ENCODE measurements around the gene ISYNA1.

ISYNA1 gene

DNA sequence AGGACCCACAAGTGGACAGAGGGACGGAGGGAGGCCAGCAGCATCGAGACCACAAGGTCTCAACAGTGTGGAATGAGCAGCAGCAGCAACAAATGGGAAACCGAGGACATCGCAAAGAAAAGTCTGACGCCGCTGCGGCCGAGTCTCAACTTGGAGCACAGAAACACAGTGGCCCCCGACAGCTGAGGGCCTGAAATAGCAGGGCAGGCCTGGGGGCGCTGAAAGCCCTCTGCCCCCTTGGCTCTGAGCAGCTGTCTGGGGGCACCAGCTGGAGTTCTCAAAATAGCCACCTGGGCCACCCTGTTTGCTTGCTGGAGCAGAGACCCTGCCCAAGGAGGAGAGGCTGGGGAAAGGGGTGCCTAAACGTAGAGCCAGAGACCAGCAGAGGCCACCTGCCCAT is 5.9 kb upstream of the ISYNA1 start:
- no peak for DNase-seq (ENCODE audit: low read depth)

DNA sequence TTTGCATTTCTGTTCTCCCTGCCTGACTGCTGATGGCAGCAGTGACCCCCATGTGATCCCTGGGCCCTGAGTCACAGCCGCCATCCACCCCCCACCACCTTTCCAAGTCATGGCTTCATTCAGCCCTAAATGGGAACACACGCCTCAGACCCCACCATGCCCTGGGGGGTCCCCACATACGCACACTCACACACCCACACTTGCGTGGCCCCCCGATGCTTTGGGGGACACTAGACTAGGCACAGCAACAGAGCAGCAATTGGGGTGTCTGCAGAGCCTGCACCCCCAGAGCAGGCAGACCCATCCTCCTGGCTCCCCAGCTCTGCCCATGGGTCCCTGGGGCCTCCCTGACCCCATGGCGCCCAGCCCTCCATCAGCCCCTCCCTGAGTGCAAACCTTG is 5.5 kb upstream of the ISYNA1 start:
- DNase-seq (ENCODE audit: low read depth): no peak

DNA sequence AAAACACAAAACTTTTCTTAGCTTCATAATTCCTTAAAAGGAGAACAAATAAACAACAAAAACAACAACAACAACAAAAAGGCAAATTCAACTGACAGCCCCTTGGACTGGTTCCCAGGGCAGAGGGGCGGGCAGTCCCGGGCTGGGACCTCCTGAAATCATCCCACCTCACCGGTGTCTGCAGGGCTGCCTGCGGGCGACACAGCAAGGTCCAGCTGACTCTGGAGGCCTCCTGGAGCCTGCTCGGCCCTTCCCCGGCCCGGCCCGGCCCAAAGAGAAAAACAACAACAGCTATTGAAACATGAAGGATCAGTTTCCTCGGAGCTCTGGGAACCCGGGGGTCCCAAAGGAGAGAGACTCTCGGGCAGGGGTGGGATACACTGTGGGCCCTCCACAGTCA is 5.0 kb upstream of the ISYNA1 start:
- no peak for DNase-seq (ENCODE audit: low read depth)

DNA sequence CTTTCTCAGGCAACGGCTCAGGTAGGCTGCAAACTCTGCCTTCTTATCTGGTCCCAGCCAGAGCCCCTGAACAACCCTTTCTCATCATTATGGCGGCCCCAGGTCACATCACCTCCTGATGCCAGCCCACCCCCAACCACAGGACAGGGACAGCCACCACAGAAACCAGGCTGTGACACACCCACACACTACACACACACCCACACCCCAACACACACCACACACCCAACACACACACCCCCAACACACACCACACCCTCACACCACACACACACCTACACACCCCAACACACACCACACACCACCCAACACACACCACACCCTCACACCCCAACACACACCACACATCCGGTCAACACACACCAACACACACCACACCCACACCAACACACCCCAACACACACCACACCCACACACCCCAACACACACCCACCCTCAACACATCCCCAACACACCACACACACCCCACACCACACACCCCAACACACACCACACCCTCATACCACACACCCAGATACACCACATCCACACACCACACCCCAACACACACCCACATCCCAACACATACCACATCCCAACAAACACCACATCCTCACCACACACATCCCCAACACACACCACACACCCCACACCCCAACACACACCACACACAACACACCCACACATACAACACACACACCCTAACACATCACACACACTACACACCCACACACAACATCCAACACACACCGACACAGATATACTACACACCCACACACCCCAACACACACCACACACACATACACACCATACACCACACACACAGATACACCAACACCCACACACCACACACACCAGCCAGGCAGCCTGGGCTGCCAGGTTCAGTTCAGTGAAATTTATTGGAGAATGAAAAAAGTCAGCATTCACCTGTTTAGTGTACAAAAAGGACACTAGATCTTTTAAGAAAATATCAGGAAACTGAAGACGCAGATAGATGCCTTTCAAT is 4.2 kb upstream of the ISYNA1 start:
- no peak for DNase-seq (ENCODE audit: low read depth)

DNA sequence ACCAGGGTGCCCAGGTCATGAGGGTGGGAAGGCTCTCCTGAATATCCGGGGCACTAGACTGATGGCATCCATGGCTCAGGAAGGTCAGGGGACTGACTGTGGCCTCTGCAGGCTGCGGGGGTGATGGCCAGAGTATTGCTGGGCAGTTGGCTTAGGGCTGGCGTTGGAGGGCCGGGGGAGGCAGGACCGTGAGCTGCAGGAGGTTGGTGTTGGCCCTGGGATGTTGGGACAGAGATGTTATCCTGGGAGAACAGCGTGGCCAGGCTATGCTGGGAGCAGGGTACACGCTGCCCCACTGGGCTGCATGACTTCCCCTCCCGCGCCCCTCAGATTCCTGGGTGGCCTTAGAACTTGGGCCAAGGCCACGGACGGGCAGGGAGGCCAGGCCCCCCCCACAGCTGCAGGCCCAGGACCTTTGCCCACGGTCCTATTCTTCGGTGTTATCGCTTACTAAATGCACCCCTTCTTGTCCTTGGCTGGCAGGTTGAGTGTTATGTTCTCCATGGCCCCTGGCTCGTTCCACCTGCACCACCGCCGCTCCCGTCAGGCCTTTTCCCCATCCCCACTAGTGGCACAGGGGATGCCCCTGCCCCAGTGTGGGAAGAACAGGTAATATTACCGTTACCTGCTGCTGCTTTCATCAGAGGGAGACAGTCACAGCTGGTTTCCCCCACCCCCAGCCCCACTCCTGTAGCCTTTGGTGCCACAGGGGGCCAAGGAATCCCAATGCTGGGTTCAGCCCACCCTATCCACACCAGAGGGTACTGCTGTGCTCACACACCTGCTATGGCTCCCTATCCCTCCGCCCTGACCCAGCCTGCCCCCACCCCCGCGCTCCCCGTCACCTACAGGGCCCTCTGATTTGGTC is 3.2 kb upstream of the ISYNA1 start:
- no peak for DNase-seq (ENCODE audit: low read depth)

DNA sequence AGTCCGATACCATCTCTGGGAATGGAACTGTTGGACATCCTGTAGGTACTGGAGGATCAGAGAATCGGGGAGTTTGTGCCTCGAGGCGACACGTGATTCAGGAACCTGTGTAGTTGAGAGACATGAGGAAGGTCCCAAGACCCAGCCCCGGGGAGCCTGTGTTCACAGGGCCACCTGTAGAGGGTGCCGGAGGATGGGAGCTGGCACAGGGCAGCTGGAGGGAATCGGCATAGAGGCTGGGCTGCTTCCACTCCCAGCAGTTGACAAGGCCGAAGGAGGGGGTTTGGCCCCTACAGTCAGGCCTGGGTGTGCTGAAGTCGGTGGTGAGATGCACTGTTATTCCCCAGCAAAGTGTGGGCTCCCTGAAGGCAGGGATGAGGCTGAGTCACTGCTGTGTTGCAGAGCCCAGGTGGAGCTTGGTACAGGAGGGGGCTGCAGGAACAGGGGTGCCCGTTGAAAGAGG is 2.5 kb upstream of the ISYNA1 start:
- no peak for DNase-seq (ENCODE audit: low read depth)

DNA sequence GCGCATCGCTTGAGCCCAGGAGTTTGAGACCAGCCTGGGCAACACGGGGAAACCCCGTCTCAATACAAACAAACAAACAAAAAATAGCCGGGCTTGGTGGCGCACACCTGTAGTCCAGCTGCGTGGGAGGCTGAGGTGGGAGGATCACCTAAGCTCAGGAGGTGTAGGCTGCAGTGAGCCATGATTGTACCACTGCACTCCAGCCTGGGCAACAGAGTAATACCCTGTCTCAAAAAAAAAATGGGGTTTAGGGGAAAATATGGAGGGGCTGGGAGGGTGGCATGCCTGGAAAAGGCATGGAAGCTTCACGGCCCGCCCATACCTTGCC is 1.9 kb upstream of the ISYNA1 start:
- no peak for DNase-seq (ENCODE audit: low read depth)

DNA sequence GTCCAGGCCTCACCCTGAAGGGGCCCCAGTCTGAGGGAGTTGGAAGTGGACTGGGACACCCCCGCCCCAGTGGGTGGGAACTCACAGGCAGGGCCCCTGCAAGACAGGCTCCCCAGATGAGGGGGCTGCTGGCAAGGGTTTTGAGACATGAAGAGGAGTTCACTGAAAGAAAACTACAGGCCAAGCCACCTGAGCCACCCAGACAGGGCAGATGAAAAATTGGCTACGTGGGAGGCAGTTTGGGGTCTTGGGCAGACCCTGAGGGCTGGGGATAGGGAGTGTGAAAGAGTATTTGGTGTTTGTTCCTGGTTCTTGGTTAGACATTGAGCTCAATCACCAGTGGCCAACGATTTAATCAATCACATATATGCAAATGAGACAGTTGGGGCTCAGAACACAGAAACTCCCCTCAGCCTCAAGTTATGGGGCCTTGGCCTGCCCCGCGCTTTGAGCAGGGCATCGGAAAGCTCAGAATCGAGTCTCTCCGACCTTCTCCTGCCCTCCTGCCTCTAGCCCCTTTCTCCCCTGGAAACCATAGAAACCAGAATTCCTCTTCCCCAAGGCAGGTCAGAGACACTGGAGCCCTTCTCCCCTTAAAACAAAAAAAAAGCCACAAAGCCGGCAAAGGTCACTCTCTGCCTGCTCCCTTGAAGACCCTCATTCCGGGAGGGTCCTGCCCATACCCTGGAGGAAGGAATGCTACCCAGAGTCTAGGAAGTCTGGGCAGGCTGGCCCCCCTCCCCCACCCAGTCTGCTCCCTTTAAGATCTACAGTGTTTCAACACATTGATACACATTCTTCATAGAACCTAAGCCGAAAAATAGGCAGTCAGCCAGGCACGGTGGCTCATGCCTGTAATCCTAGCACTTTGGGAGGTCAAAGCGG is 1.3 kb upstream of the ISYNA1 start:
- DNase-seq (ENCODE audit: low read depth): no peak

DNA sequence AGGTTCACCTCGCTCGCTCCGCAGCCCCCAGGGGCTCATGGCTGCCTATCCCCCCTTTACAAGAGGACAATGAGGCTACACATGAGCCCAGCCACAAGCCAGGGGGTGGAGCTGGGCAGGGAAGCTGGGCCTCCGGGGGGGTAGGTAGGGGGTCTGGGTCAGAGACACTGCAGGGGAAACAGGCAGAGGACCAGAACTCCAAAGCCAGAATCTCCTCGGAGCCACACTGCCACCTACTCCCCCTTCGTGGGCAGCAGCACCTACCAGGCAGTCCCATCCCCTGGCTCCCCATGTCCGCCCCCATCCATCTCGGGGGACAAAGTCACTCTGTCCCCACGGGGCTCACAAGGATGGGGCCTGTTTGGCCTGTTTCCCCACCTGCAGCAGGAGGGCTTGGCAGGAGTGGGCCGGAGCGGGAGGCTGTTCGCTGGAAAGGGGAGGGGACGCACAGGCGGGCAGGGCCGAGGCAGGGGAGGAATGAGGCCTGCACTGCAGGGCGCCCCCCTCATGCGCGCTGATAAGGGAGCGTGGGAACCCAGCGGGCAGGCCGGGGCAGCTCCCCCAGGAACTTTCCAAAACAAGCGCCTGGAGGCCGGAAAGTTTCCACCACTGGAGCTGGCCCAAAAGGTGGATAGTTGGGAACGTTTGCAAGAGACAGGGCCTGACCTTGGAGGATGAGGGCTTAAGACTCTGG is 545 bp upstream of the ISYNA1 start:
- DNase-seq (ENCODE audit: low read depth): no peak

DNA sequence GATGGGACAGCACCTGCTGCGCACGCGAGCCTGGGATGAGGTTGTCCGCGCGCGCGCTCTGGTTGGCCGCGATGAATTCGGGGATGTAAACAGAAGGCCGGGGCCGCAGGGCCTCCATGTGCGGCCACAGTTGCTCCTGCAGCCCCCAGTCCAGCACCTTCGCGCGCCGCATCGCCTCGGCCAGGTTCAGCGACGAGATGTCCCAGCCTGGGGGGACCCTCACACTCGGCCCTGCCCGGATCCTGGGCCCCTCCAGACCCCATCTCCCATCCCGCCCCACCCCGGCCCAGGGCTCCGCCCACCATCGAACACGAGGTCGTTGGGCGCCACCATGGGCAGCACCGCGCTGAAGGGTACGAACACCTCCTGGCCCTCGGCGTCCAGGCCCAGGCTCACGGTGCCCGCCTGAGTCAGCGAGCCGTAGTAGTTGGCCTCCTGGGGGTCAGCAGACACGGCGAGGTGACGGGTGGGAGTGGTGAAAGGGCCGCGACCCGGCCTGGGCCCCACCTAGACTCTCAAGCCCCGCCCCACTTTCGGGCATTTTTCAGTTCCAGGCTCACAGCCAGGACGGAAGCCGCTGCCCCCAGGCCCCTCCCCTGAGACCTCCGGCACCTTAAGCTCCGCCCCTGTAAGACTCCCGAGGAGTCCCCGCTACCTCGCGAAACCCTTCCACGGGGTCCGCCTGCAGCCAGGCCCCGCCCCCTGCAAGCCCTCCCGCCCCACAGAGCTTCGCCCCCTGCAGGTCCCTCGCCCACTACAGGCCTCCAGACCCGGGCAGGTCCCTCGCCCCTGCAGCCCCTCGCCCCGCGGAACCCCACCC is 1.1 kb downstream of the ISYNA1 start:
- peak; percentile 65 for DNase-seq (ENCODE audit: low read depth)

DNA sequence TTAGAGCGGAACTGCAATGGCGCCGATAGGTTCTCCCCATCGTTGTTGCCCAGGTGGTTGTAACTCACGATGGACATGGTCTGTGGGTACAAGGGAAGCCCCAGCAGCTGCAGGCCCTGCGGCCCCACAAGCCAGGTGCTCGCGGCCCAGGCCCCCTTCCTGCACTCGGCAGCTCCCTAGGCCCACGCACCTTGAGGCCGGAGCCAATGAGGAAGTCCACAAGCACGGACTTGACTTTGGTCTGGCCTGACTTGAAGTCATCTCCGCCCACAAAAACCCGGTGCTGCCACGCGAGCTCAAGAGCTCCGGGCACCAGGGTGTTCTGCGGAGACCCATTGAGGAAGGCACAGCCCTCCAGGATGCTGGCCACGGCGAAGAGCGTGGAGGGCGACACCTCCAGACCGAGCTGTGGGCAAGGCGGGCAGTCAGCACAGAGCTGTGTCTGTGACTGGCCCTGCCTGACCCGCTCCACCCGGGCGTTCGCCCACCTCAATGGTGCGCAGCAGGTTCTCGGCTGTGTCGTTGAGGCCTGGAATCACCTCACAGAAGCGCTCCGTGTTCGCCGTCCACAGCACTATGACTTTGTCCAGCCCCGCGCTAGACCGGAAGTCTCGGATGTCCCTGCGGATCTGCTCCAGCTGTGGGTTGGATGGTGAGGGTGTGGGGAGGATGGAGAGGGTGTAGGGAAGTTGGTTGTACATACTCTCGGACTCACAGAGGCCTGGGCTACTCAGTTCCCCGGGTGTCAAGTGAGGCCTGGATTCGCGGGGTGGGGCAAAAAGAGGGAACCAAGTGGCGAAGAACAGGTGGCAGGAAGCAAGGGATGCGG is 1.9 kb downstream of the ISYNA1 start:
- no peak for DNase-seq (ENCODE audit: low read depth)

DNA sequence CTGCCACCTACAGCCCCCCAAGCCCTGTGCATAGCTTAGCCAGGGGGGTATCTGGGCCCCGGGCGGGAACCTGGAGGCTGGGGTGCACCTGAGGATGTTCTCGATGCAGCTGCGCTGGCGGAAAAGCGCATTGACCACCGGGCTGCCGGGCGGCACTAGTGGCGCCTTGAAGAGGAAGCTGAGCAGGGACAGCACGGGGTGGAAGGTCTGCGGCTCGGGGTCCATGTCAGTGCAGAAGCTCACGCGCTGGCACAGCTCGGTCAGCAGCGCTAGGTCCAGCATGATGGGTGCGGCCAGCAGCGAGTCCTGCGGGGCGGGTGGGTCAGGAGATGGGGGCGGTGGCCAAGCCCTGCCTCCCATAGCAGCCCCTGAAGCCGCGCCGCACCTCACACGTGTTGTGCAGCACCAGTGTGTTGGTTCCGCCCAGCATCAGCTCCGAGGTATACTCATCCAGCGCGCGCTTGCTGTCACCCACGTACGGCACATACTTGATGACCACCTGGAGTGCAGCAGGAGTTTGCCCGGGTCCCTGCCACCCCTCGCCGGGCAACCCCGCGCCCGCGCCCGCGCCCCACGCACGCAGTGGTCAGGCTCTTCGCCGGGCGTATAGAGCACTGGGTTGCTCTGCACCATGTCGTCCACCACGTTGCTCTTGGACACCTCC is 2.6 kb downstream of the ISYNA1 start:
- DNase-seq (ENCODE audit: low read depth): no peak

DNA sequence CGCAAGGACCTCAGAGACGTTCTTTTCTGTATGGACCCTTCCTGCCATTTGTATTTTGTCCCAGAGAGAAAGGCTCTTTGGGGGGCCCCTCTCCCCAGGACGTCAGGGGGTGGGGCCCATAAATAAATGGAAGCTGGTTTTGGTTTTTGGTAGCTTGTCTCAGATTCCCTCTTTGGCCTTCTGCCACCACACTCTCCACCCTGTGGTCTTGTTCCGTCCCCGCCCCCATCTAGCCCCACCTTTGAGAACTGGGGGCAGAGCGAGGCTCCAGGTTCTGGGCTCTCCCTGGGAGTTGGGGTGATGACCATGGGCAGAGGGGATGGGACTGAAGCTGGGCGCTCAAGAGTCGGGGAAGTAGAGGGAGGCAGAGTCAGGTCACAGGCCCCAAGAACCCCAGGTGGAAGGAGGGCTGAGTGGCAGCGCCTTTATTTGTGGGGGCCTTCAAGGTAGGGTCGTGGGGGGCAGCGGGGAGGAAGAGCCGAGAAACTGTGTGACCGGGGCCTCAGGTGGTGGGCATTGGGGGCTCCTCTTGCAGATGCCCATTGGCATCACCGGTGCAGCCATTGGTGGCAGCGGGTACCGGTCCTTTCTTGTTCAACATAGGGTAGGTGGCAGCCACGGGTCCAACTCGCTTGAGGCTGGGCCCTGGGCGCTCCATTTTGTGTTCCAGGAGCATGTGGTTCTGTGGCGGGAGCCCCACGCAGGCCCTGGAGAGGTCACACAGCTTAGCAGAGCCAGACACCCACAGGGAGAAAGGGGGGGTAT is 3.3 kb downstream of the ISYNA1 start:
- DNase-seq (ENCODE audit: low read depth): no peak

DNA sequence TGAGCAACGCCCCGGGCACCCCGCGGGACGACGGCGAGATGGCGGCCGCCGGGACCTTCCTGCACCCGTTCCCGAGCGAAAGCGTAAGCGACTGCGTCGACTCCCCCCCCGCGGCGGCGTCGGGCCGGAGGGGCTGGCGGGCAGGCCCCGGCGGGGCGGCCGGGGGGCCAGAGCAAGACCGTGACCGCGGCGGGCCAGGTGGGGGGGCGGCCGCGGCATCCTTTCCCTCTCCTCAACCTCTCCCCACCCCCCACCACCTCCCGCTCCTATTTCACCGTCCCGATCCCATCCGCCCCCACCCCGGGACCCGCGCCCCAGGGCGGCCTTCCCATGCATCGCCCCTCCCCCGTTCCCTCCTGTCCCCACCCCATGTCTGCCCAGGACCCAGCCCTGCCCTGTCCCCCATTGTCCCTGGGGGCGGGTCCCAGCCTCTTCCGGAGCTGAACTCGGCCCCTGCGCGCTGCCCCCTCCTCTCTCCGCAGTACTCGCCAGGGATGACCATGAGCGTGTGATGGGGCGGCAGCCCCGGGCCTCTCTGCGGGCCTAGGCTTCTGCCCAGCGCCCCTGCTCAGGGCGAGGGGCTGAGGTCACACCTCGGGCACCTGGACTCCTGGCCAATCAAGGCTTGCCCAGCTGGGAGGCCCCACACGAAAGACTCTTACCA is 4.1 kb downstream of the ISYNA1 start:
- DNase-seq (ENCODE audit: low read depth): no peak

DNA sequence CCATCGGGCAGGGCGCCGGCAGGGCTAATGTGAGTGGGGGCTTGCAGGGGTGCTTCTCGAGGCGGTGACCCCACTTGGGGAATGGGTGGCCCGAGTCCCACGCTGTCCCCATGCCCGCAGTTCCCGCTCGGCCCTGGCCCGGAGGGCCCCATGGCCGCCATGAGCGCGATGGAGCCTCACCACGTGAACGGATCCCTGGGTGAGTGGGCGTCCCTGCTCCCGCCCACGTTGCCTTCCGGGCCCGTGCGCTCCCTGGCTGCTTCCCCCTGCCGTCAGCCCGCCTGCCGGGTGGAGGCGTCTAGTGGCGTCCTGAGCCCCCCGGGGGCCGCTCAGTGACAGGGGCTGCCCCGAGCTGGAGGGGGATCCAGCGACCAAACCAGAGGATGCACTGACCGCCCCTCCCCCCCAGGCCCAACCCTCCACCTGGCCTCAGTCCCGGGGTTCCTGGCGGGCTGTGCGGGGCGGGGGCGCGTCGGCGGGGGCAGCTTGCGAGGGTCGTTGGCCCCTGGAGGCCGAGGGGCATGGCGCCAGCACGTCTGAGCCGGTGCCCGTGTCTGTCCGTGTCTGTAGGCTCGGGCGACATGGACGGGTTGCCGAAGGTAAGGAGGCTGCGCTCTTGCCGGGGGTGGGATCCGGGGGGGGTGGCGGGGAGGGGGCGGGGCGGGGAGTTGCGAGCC is 4.8 kb downstream of the ISYNA1 start:
- no peak for DNase-seq (ENCODE audit: low read depth)

DNA sequence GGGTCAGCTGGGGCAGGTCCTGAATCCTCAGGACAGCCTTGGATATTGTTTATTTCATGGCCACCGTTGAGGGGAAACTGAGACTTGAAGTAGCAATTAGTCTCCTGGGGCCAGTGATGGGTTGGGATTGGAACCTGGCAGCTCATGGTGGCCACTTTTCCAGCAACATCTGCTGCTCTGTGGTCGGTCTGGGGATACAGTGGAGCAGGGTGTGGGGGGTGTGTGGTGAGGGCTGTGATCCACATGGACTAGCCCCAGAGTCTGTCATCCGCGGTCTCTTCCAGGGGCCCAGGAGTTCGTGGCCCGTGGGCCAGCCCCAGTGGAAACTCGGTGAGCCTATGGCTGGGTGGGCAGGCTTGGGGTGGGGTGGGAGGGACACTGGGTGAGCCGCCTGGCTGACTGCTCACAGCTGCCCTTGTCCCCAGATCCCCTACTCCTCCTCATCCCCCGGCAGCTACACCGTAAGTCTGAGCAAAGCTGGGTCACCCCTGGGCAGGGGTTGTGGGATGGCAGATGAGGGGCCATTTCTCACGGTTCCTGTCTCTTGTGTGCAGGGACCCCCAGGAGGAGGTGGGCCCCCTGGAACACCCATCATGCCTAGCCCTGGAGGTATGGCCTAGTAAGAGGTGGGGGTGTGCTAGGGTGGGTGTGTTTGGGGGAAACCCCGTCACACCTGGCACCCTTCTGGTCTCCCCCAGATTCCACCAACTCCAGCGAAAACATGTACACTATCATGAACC is 5.5 kb downstream of the ISYNA1 start:
- DNase-seq (ENCODE audit: low read depth): no peak
